Measurements from ENCODE around the gene ZNF358.

The ZNF358 gene

GRCh38 chr19:7489609-7490044, 26.3 kb upstream of the ZNF358 start:
- DNase-seq: no peak

GRCh38 chr19:7492142-7492541, 23.8 kb upstream of the ZNF358 start:
- no peak for DNase-seq

- no peak for DNase-seq
Observed at GRCh38 chr19:7492558-7492957, 23.3 kb upstream of the ZNF358 start.

- DNase-seq: no peak
Observed at GRCh38 chr19:7494416-7495098, 21.3 kb upstream of the ZNF358 start.

- no peak for DNase-seq
Observed at GRCh38 chr19:7497292-7497691, 18.6 kb upstream of the ZNF358 start.

GRCh38 chr19:7500811-7501450, 15.0 kb upstream of the ZNF358 start:
- DNase-seq: peak; percentile 94

GRCh38 chr19:7502552-7502951, 13.4 kb upstream of the ZNF358 start:
- no peak for DNase-seq

- no peak for DNase-seq
Observed at GRCh38 chr19:7504684-7505083, 11.2 kb upstream of the ZNF358 start.

GRCh38 chr19:7505288-7505681, 10.6 kb upstream of the ZNF358 start:
- DNase-seq: no peak

GRCh38 chr19:7505682-7506384, 10.1 kb upstream of the ZNF358 start:
- DNase-seq: peak; percentile 60

GRCh38 chr19:7506385-7507328, 9.2 kb upstream of the ZNF358 start:
- no peak for DNase-seq

- DNase-seq: no peak
Observed at GRCh38 chr19:7507884-7508283, 8.0 kb upstream of the ZNF358 start.

GRCh38 chr19:7509625-7510024, 6.3 kb upstream of the ZNF358 start:
- DNase-seq: no peak

GRCh38 chr19:7512400-7512851, 3.5 kb upstream of the ZNF358 start:
- DNase-seq: no peak

- DNase-seq: no peak
Observed at GRCh38 chr19:7513809-7514642, 1.9 kb upstream of the ZNF358 start.

- no peak for DNase-seq
Observed at GRCh38 chr19:7515110-7515644, 726 bp upstream of the ZNF358 start.

GRCh38 chr19:7516333-7516732, 430 bp downstream of the ZNF358 start:
- no peak for DNase-seq

- no peak for DNase-seq
Observed at GRCh38 chr19:7516878-7517277, 975 bp downstream of the ZNF358 start.

- no peak for DNase-seq
Observed at GRCh38 chr19:7519361-7520130, 3.6 kb downstream of the ZNF358 start.

GRCh38 chr19:7520131-7521051, 4.5 kb downstream of the ZNF358 start:
- DNase-seq: no peak
